T-helper 9 cell (primary cell): Measurements from ENCODE around the gene FAM131B.

ENCODE experiments used
- DNase-seq: peaks from one replicate; pipeline ENCODE4 v3.0.0-alpha.2; 2020

Gene FAM131B

GRCh38 chr7:143382126-143382790, 19.7 kb upstream of the FAM131B start:
- no peak for DNase-seq

- no peak for DNase-seq
Observed at GRCh38 chr7:143381427-143382125, 19.1 kb upstream of the FAM131B start.

- DNase-seq: peak; percentile 79
Observed at GRCh38 chr7:143380646-143381426, 18.3 kb upstream of the FAM131B start, which contains the start of gene ZYX. Gene ZYX (plus strand): TSS chr7:143381345. CDS start chr7:143381572, 227 bp downstream.

GRCh38 chr7:143380260-143380645, 17.7 kb upstream of the FAM131B start:
- DNase-seq: peak; percentile 83

GRCh38 chr7:143379611-143380259, 17.2 kb upstream of the FAM131B start:
- no peak for DNase-seq

GRCh38 chr7:143376396-143376795, 13.9 kb upstream of the FAM131B start:
- no peak for DNase-seq

GRCh38 chr7:143375298-143376034, 13.0 kb upstream of the FAM131B start:
- DNase-seq: no peak

- no peak for DNase-seq
Observed at GRCh38 chr7:143374561-143374960, 12.0 kb upstream of the FAM131B start.

- no peak for DNase-seq
Observed at GRCh38 chr7:143373255-143373794, 10.8 kb upstream of the FAM131B start.

- peak; percentile 36 for DNase-seq
Observed at GRCh38 chr7:143372070-143372469, 9.6 kb upstream of the FAM131B start.

GRCh38 chr7:143369678-143370651, 7.5 kb upstream of the FAM131B start:
- no peak for DNase-seq

GRCh38 chr7:143368387-143368786, 5.9 kb upstream of the FAM131B start:
- no peak for DNase-seq

- DNase-seq: no peak
Observed at GRCh38 chr7:143367972-143368371, 5.5 kb upstream of the FAM131B start.

- no peak for DNase-seq
Observed at GRCh38 chr7:143363016-143363937, 764 bp upstream of the FAM131B start.

GRCh38 chr7:143361552-143362130, 872 bp downstream of the FAM131B start:
- no peak for DNase-seq

GRCh38 chr7:143360788-143361551, 1.5 kb downstream of the FAM131B start:
- no peak for DNase-seq

GRCh38 chr7:143359771-143360353, 2.7 kb downstream of the FAM131B start:
- DNase-seq: no peak

GRCh38 chr7:143358626-143359025, 3.9 kb downstream of the FAM131B start:
- DNase-seq: no peak
